HG02588 (cell line): Measurements from ENCODE around the gene LCE1B.

Experiments used
- ATAC-seq: cut with Tn5 transposase; IDR thresholded peaks from one replicate; pipeline ENCODE4 v1.9.1; 2021; ENCODE audit warnings: mild to moderate bottlenecking, moderate library complexity; ENCODE audit not compliant: unreplicated experiment

LCE1B gene

GRCh38 chr1:152860129-152860528 lies 48.4 kb downstream of the LCE1B start:
- no peak for ATAC-seq

- no peak for ATAC-seq
Observed at GRCh38 chr1:152861374-152861773, 49.6 kb downstream of the LCE1B start.
